GM21515 (cell line): ENCODE results near the gene RMC1.
"Not testable (repeated sequence)": the region's sequence is repeated elsewhere in the genome, so short reads cannot be mapped to it uniquely, and the experiment has no call there.

ENCODE experiments used
- ATAC-seq: cut with Tn5 transposase; IDR thresholded peaks from one replicate; pipeline ENCODE4 v1.9.1; 2021; ENCODE audit not compliant: unreplicated experiment

Gene RMC1

GRCh38 chr18:23503038-23503962, at the start of gene RMC1:
RMC1 (plus strand) TSS chr18:23503511; CDS start chr18:23503619, 108 bp downstream.
- ATAC-seq: peak; percentile 75

DNA sequence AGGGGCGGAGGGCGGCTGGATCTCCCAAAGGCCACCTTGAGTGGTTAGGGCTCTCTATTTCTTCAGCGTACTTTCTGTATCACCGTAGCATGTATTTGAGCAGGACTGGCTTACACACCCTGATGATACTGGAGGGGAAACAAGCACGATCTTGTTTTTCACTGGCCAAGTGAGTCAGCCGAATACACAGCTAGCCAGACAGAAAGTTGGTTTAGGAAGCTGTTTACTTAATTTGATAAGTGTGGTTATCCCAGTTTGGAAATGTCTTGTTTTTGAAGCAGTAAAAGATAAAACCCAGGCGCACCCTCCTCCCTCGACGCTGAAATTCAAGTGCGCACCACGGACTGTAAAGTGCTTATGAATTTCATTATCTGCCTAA, 49.6 kb upstream of the RMC1 start:
- peak; percentile 8 for ATAC-seq

- ATAC-seq: no peak
Measured at GRCh38 chr18:23456835-23457234, 46.5 kb upstream of the RMC1 start.

- no peak for ATAC-seq
Measured at GRCh38 chr18:23458830-23459529, 44.3 kb upstream of the RMC1 start.

GRCh38 chr18:23459530-23459921, 43.8 kb upstream of the RMC1 start:
- no peak for ATAC-seq

- no peak for ATAC-seq
Measured at GRCh38 chr18:23460285-23461273, 42.7 kb upstream of the RMC1 start.

DNA sequence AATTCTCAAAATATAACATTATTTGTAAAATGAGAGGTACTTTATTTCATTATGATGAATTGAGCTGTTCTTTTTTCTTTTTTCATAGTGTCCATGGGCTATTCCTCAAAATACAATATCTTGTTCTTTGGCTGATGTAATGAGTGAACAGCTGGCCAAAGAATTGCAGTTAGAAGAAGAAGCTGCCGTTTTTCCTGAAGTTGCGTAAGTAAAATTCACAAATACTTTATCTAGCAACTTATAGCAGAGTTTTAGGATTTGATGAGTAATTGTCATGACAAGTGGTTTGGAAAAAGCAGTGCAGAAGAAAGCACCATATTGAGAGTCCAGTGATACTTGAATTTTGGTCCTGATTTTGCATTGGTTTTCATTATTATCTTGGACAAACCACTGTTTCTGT, 40.4 kb upstream of the RMC1 start:
- no peak for ATAC-seq

- no peak for ATAC-seq
Measured at GRCh38 chr18:23468753-23469459, 34.4 kb upstream of the RMC1 start.

- ATAC-seq: no peak
Measured at GRCh38 chr18:23470620-23471387, 32.5 kb upstream of the RMC1 start.

DNA sequence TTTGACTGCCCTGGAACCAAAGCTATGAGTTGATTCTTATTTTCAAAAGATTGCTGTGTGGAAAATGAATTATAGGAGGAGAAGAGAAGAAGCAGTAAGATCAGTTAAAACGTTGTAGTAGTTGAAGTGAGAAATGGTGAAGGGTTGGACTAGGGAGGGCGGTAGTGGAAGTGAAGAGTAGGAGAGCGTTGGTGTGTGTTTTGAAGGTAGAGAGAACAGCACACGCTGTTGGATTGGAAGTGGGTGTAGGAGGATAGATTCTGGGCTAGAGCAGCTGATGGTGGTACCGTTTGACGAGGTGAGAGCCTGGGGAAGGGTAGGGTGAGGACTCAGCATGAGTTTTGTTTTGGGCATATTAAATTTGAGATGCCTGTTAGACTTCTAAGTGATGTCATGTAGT, 31.8 kb upstream of the RMC1 start:
- no peak for ATAC-seq

DNA sequence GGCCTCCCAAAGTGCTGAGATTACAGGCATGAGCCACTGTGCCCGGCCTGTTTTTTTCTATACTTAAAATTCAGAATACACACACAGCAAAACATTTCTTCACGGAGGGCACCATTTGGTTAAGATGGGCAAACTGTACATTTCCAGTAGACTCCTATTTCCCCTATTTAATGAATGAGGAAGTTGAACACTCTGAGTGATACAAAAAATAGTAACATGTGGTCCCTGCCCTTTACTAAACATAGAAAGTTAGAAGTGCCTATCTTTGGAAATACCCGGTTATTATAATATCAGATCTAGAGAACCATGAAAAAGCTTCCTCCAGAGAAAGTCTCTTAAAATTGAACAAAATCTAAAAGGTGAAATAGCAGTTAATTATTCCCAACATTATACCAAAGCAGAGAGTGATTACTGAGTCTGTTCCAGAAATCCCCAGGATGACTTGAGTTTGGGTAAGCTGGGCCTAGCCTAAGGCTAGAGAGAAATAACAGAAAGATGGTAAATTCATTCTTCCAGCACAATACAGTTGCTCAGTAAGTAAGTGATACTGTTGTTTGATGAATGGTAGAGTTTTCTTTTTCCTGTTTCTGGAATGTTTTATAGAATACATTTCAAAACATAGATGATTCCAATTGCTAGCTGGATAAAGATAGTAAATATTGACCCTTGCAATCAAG, 23.3 kb upstream of the RMC1 start:
- no peak for ATAC-seq

- no peak for ATAC-seq
Measured at GRCh38 chr18:23484561-23485182, 18.6 kb upstream of the RMC1 start.

DNA sequence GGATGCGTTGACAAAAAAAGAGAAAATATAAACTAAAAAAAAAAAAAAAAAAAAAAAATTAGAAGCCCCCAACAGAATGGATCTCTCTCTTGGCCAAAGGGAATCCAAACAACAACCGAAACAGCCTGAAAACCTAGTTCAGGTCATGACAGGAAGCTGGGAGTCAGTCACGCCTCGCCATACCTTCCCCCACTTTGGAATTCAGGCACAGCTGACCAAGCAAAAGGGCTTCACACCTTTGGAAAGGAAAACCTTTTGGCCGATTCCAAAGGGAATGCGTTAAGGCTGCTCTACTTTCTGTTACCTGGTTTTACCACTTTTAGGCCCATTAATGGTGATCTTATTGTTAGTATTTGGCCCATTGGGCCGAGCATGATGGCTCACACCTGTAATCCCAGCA, 17.9 kb upstream of the RMC1 start:
- ATAC-seq: no peak

DNA sequence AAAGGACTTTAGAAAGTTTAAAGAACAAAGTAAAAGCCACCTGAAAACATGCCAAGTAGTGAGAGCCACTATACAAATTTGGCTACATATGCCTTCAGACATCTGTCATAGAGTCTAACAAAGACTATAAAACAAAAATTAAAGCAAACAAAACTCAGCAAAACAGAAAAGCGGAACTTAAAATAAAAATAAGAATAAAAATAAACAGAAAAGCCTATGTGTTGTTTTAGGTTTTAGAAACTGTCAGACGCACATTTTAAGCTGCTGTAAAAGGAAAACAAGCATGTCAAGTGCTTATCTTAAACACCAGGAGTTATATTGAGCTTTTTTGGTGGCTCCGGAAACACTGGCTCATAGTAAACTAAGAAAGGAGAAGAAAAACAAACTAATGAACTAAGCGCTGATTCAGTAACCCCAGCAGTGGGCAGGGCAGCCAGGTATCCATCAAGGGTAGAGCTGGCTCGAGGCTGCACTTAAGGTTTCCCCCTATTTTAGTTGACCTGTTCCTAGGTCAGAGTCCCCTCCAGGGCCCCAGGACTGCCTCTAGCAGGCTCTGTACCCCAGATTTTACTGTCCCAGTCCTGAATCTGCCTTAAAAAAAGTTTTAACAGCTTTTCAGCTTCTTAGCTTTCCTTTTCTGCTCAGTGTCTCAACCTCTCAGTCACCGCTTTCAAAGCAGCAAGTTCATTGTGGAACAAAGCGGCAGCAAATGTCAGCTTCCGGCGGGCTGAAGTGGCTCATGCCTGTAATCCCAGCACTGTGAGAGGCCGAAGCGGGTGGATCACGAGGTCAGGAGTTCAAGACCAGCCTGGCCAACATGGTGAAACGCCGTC, 15.4 kb upstream of the RMC1 start:
- peak; percentile 76 for ATAC-seq

- not testable (repeated sequence) for ATAC-seq
Measured at GRCh38 chr18:23489586-23489985, 13.7 kb upstream of the RMC1 start.

DNA sequence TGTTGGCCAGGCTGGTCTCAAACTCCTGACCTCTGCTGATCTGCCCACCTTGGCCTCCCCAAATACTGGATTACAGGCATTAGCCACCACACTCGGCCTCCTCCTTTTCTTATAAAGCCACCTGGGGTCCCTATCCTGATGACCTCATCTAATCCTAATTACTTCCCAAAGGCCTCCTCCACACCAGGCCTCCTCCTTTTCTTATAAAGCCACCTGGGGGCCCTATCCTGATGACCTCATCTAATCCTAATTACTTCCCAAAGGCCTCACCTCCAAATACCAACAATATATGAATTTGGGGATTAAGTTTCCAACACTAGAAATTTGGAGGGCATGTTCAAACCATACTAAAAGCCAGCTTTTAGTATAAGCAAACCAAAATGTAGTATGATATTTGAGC, 9.7 kb upstream of the RMC1 start:
- ATAC-seq: no peak

DNA sequence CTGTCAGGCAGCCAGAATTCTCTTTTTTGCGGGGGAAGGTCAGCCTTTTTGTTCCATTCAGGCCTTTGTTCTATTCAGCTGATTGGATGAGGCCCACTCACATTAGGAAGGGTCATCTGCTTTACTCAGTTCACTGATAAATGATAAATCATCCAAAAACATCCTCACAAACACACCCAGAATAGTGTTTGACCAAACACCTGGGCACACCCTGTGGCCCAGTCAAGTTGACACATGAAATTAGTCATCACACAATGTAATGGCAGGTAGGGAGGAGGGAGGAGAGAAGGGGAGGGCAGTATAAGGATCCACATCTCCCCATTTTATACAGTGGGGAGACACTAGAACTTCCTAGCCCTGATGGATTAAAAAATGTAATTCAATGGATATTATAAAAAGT, 8.3 kb upstream of the RMC1 start:
- ATAC-seq: no peak
